ENCODE measurements around the gene DLGAP1.

The DLGAP1 gene

DNA sequence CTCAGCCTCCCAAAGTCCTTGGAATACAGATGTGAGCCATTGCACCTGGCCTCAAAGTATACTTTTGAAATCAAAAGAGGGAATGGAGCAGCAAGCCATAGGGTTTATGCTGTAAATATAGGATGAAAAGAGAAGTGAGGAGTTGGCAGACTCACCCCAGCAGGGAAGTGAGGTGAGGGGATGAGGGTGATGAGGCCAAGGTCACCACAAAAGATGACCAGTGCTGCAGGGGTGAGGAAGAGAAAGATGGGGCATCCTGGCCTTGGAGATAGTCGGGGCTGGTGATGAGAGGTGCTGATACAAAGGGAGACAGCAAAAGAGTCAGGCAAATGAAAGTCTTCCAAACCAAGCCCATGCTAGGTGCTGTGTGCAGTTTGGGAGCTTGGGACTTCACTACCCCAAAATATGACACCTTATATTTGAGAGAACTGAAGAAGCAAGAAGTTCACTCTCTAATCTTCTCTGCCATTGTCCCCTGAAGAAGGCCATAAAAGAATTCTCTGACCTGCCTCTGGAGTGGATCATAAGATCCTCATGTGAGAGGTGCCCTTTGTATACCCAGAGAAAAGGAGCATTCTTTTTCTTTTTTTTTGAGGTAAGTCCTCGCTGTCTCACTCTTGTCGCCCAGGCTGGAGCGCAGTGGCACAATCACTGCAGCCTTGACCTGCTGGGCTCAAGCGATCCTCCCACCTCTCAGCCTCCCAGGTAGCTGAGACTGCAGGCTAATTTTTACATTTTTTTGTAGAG lies 974.1 kb downstream of the DLGAP1 start:
- H3K14ac ChIP-seq (ENCODE audit: low read length): no peak overlapping the region
- no peak overlapping the region for H3K23ac ChIP-seq (ENCODE audit: low read depth, low read length, poor library complexity)
- H3K79me1 ChIP-seq (ENCODE audit: low read depth, low read length): no peaks in the 10 kb centered on the region
- no peak overlapping the region for H3K27ac ChIP-seq (replicated peaks; ENCODE audit: low read length)
- H3K4ac ChIP-seq (ENCODE audit: low read length): no peak overlapping the region
- H4K91ac ChIP-seq (ENCODE audit: low read depth, low read length, poor library complexity): no peak overlapping the region
- H2AFZ ChIP-seq (ENCODE audit: low read length): no peak overlapping the region
- no CpG with 5 or more reads among the region's 5 CpGs for WGBS, 2 donors (ENCODE audit: extremely low coverage in 2 of 2, insufficient read length in 2 of 2, insufficient replicate concordance in 1 of 2)
- H3K9me3 ChIP-seq (replicated peaks in 1 of 2; ENCODE audit: control insufficient read depth in 2 of 2, insufficient read depth in 1 of 2, low read depth in 1 of 2, low read length in 2 of 2): no peaks in the 10 kb centered on the region
- no peak overlapping the region for H3K9ac ChIP-seq (ENCODE audit: low read depth, low read length, poor library complexity)
- no peak overlapping the region for H3K18ac ChIP-seq (ENCODE audit: low read length)
- no peak overlapping the region for H2BK15ac ChIP-seq (ENCODE audit: low read length)
- no peak overlapping the region for H2BK12ac ChIP-seq (ENCODE audit: low read length)
- H2AK5ac ChIP-seq (ENCODE audit: low read depth, low read length): no peak overlapping the region
- H3K4me1 ChIP-seq (ENCODE audit: control insufficient read depth in 2 of 2, insufficient read depth in 1 of 2, low read depth in 1 of 2, low read length in 2 of 2): peaks cover 0 to 10% of the 10 kb centered on the region in 2 donors
- no peak overlapping the region for H4K8ac ChIP-seq (ENCODE audit: low read depth, low read length)
- no peak overlapping the region for H2BK5ac ChIP-seq (ENCODE audit: low read length)
- H3K4me3 ChIP-seq (ENCODE audit: low read length in 2 of 2): no peak overlapping the region
- H3K36me3 ChIP-seq (replicated peaks in 1 of 2; ENCODE audit: control insufficient read depth in 2 of 2, insufficient read depth in 2 of 2, low read length in 2 of 2): no peaks in the 10 kb centered on the region
- no peak overlapping the region for H2BK120ac ChIP-seq (ENCODE audit: low read depth, low read length)
- no peak overlapping the region for H3K4me2 ChIP-seq (ENCODE audit: insufficient read depth, low read length, poor library complexity, severe bottlenecking)
- H3K27me3 ChIP-seq (ENCODE audit: control insufficient read depth in 3 of 3, insufficient read depth in 3 of 3, low read depth in 1 of 3, low read length in 3 of 3): no peaks in the 10 kb centered on the region
- DNase-seq (ENCODE audit: low spot score): no peak

DNA sequence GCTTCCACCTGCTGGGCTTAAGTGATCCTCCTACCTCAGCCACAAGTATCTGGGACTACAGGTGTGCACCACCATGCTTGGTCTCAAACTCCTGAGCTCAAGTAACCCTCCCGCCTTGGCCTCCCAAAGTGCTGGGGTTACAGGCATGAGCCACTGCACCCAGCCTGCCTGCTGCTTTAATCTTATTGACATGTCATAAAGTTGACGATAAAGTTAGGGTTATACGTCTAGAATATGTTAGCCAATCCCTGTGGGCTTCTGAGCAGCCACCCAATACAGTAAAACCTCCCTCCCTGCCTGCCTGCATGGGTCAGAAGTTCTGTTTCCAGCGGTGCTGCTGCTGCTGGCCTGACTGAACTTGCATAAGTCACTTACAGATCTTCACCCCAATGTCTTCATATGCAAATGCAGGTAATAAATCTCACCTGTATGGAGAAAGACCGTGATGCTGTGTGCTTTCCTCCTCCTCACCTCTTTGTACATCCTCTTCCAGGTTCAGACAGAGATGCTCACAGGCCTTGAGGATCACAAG lies 975.1 kb downstream of the DLGAP1 start:
- H3K18ac ChIP-seq (ENCODE audit: low read length): no peak overlapping the region
- H3K9ac ChIP-seq (ENCODE audit: low read depth, low read length, poor library complexity): no peak overlapping the region
- no peak overlapping the region for H2AFZ ChIP-seq (ENCODE audit: low read length)
- H3K4ac ChIP-seq (ENCODE audit: low read length): no peak overlapping the region
- H3K27ac ChIP-seq (replicated peaks; ENCODE audit: low read length): no peak overlapping the region
- H2BK12ac ChIP-seq (ENCODE audit: low read length): no peak overlapping the region
- H2BK5ac ChIP-seq (ENCODE audit: low read length): no peak overlapping the region
- H4K8ac ChIP-seq (ENCODE audit: low read depth, low read length): no peak overlapping the region
- H3K4me2 ChIP-seq (ENCODE audit: insufficient read depth, low read length, poor library complexity, severe bottlenecking): no peak overlapping the region
- no peak overlapping the region for H3K14ac ChIP-seq (ENCODE audit: low read length)
- no peak for DNase-seq (ENCODE audit: low spot score)
- H2AK5ac ChIP-seq (ENCODE audit: low read depth, low read length): no peak overlapping the region
- H3K23ac ChIP-seq (ENCODE audit: low read depth, low read length, poor library complexity): no peak overlapping the region
- no peaks in the 10 kb centered on the region for H3K36me3 ChIP-seq (replicated peaks in 1 of 2; ENCODE audit: control insufficient read depth in 2 of 2, insufficient read depth in 2 of 2, low read length in 2 of 2)
- no peak overlapping the region for H2BK15ac ChIP-seq (ENCODE audit: low read length)
- H3K9me3 ChIP-seq (replicated peaks in 1 of 2; ENCODE audit: control insufficient read depth in 2 of 2, insufficient read depth in 1 of 2, low read depth in 1 of 2, low read length in 2 of 2): no peaks in the 10 kb centered on the region
- H3K79me1 ChIP-seq (ENCODE audit: low read depth, low read length): no peaks in the 10 kb centered on the region
- no peak overlapping the region for H2BK120ac ChIP-seq (ENCODE audit: low read depth, low read length)
- no peaks in the 10 kb centered on the region for H3K27me3 ChIP-seq (ENCODE audit: control insufficient read depth in 3 of 3, insufficient read depth in 3 of 3, low read depth in 1 of 3, low read length in 3 of 3)
- WGBS, 2 donors (ENCODE audit: extremely low coverage in 2 of 2, insufficient read length in 2 of 2, insufficient replicate concordance in 1 of 2): no CpG with 5 or more reads among the region's 5 CpGs
- H3K4me1 ChIP-seq (ENCODE audit: control insufficient read depth in 2 of 2, insufficient read depth in 1 of 2, low read depth in 1 of 2, low read length in 2 of 2): peaks cover 0 to 6% of the 10 kb centered on the region in 2 donors
- no peak overlapping the region for H3K4me3 ChIP-seq (ENCODE audit: low read length in 2 of 2)
- no peak overlapping the region for H4K91ac ChIP-seq (ENCODE audit: low read depth, low read length, poor library complexity)

DNA sequence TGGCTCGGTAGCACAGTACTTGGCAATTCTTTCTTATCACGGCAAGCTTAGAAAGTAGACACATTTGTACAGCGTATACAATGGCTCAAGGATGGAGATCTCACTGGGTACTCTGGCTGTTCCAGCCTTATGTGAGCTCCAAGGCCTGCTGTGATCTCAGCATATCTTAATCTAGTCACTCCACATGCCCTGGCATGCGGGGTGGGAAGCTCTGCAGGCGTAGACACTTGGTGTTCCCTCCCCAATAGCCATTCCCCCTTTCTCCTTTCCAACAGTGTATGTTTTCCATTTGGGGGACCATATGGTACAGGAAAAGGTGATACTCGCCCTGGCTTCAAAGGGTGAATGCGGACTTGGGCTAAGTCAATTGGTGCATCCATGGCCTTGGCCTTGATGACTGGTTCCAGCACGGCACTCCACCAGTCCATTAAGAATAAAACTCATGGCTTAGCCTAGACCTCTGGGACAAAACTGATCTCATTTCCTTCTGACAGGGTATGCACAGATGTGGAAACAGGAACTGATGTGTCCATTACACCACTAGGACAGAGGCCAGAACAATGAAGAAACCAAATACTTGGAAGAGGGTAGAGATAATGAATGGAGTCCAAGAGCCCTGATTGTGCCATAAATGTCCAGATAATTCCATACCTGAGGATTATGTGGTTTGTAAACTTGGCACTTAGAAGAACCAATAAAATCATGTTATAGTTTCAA lies 976.7 kb downstream of the DLGAP1 start:
- no peaks in the 10 kb centered on the region for H3K79me1 ChIP-seq (ENCODE audit: low read depth, low read length)
- no peak for DNase-seq (ENCODE audit: low spot score)
- no peak overlapping the region for H4K8ac ChIP-seq (ENCODE audit: low read depth, low read length)
- H3K27me3 ChIP-seq (ENCODE audit: control insufficient read depth in 3 of 3, insufficient read depth in 3 of 3, low read depth in 1 of 3, low read length in 3 of 3): no peaks in the 10 kb centered on the region
- H2BK15ac ChIP-seq (ENCODE audit: low read length): no peak overlapping the region
- no peak overlapping the region for H3K23ac ChIP-seq (ENCODE audit: low read depth, low read length, poor library complexity)
- H3K27ac ChIP-seq (replicated peaks; ENCODE audit: low read length): no peak overlapping the region
- no peak overlapping the region for H2BK5ac ChIP-seq (ENCODE audit: low read length)
- H2AK5ac ChIP-seq (ENCODE audit: low read depth, low read length): no peak overlapping the region
- H3K18ac ChIP-seq (ENCODE audit: low read length): no peak overlapping the region
- peaks cover 0 to 8% of the 10 kb centered on the region in 2 donors for H3K9me3 ChIP-seq (replicated peaks in 1 of 2; ENCODE audit: control insufficient read depth in 2 of 2, insufficient read depth in 1 of 2, low read depth in 1 of 2, low read length in 2 of 2)
- H2BK120ac ChIP-seq (ENCODE audit: low read depth, low read length): no peak overlapping the region
- peaks cover 0 to 6% of the 10 kb centered on the region in 2 donors for H3K4me1 ChIP-seq (ENCODE audit: control insufficient read depth in 2 of 2, insufficient read depth in 1 of 2, low read depth in 1 of 2, low read length in 2 of 2)
- no peak overlapping the region for H2BK12ac ChIP-seq (ENCODE audit: low read length)
- no peak overlapping the region for H3K4me2 ChIP-seq (ENCODE audit: insufficient read depth, low read length, poor library complexity, severe bottlenecking)
- no peak overlapping the region for H3K4ac ChIP-seq (ENCODE audit: low read length)
- no peak overlapping the region for H3K9ac ChIP-seq (ENCODE audit: low read depth, low read length, poor library complexity)
- no peak overlapping the region for H4K91ac ChIP-seq (ENCODE audit: low read depth, low read length, poor library complexity)
- no peaks in the 10 kb centered on the region for H3K36me3 ChIP-seq (replicated peaks in 1 of 2; ENCODE audit: control insufficient read depth in 2 of 2, insufficient read depth in 2 of 2, low read length in 2 of 2)
- no peak overlapping the region for H3K4me3 ChIP-seq (ENCODE audit: low read length in 2 of 2)
- H3K14ac ChIP-seq (ENCODE audit: low read length): no peak overlapping the region
- H2AFZ ChIP-seq (ENCODE audit: low read length): no peak overlapping the region
- WGBS, 2 donors (ENCODE audit: extremely low coverage in 2 of 2, insufficient read length in 2 of 2, insufficient replicate concordance in 1 of 2): no CpG with 5 or more reads among the region's 8 CpGs

All from neuronal stem cell (in vitro differentiated cells).